Left hindlimb (tissue), 1 donor: ENCODE data around the gene IGF2R.
"Not testable (repeated sequence)": the region's sequence is repeated elsewhere in the genome, so short reads cannot be mapped to it uniquely, and the experiment has no call there.

Experiments used
- DNase-seq: peaks from one replicate; pipeline ENCODE4 v3.0.0-alpha.2; 2018

Gene IGF2R

DNA sequence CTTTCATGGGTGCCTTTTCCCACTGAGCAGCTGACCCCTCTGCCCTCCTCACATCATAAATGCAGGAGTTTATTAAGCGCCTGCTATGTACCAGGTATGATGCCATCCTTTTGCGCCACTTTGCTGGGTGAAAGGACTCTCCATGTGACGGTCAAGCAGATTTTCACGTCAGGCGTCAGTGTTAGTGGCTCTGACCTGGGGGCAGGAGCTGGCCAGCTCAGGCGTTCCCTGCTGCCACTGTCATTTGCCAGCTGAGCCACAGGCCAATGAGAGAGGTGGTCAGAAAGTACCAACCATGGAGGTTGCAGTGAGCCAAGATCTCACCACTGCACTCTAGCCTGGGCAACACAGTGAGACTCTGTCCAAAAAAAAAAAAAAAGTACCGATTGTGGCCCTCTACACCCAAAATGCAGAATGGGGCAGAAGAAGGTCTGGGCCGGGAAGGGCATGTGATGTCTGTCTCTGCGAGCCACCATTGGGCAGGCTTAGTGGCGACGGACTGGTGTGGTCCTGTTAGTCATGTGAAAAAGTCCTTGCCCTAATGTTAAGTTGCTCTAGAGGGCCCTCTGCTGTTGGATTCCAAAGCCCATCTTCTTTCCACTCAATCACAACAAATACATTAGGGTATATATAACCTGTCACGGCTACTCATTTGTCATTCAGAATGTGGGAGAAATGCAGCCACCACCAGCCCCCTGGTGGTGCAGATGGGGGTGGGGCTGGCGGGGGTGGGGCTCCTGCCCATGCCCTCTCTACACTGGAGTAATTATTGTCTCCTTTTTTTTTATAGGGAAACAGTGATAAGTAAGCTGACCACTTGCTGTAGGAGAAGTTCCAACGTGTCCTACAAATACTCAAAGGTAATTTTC is 134.3 kb downstream of the IGF2R start:
- DNase-seq, result no peak

DNA sequence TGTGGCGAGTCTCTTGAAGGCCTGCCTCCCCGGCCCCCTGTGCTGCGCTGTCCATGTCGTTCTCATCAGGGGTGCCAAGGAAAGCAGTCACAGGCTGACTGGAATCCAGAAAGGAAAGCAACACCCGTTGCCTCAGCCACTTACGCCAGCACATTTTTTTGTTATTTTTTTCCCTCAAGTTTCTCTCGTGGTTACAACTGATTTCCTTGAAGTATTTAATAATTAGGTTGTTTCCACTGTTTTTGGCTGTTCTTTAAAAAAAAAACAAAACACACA is 134.9 kb downstream of the IGF2R start:
- no peak for DNase-seq

DNA sequence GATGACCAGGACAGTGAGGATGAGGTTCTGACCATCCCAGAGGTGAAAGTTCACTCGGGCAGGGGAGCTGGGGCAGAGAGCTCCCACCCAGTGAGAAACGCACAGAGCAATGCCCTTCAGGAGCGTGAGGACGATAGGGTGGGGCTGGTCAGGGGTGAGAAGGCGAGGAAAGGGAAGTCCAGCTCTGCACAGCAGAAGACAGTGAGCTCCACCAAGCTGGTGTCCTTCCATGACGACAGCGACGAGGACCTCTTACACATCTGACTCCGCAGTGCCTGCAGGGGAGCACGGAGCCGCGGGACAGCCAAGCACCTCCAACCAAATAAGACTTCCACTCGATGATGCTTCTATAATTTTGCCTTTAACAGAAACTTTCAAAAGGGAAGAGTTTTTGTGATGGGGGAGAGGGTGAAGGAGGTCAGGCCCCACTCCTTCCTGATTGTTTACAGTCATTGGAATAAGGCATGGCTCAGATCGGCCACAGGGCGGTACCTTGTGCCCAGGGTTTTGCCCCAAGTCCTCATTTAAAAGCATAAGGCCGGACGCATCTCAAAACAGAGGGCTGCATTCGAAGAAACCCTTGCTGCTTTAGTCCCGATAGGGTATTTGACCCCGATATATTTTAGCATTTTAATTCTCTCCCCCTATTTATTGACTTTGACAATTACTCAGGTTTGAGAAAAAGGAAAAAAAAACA is 136.1 kb downstream of the IGF2R start:
- DNase-seq, result no peak

DNA sequence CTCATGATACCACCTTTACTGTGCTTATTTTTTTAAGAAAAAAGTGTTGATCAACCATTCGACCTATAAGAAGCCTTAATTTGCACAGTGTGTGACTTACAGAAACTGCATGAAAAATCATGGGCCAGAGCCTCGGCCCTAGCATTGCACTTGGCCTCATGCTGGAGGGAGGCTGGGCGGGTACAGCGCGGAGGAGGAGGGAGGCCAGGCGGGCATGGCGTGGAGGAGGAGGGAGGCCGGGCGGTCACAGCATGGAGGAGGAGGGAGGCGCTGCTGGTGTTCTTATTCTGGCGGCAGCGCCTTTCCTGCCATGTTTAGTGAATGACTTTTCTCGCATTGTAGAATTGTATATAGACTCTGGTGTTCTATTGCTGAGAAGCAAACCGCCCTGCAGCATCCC is 137.1 kb downstream of the IGF2R start:
- no peak for DNase-seq

DNA sequence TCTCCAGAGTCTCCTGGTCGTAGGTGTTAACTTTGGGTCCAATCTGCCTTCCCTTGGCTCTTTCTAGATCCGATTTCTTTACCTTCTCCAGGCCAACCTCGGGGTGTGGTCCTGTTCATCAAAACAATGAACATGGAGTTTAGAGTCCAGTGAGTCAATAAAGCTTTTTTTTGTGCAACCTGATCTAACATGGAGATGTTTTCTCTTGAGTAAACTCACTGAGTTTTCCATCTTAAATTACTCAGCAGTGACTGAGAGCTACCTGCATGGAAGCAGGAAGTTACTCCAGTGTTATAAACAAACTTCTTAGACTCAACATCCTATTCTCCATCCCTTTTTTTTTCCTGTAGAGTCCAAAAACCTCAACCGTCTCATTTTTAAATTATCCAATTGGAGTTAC is 137.8 kb downstream of the IGF2R start:
- no peak for DNase-seq

DNA sequence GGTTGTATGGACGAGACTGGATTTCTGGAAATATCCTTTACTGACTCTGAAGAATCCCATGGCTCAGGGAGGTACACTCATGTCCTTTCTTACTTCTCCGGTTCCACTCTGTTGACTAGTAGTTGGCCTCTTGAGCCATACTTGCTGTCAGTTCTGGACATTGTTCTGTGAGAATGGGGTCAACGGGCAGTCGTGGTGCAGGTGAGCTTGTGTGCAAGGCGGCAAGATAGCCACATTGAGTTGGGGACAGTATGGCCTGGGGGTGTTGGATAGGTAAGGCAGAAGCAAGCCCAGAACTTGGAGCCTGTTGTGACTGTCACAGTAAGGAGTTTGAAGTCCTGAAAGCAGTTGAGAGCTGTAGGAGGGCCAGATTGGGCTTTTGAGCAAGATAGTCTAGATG is 139.2 kb downstream of the IGF2R start:
- no peak for DNase-seq

DNA sequence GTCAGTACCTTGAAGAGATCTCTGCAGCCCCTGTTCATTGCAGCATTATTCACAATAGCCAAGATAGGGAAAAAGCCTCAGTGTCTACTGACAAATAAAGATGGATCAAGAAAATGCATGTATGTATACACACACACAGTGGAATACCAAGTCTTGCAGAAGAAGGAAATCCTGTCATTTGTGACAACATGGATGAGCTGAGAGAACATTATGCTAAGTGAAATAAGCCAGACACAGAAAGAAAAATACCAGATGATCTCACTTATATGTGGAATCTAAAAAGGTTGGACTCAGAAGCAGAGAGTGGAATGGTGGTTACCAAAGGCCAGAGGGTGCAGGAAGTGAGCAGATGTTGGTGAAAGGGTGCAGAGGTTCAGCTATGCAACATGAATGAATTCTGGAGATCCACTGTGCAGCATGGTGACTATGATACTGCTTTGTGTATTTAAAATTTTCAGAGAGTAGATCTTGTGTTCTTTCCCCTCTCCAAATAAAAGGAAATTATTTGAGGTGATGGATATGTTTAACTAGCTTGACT is 141.8 kb downstream of the IGF2R start:
- DNase-seq, result no peak

DNA sequence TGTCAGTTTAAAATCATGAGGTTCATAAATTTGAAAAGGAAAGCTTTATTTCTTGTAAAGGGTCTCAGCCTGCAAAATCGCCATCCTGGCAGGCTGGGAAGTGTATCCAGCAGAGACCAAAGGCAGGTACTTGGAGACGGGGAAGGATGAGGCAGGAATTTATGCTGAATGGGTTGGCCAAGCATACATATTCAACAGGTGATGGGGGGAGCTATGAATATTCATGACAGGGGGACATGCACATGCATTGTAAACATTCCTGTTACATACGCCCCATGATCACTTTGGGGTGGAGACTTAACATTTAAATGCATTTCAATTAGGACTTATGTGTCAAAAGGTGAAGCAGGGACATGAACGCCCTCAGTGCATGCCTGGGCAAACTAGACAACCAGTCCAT is 142.9 kb downstream of the IGF2R start:
- no peak for DNase-seq

DNA sequence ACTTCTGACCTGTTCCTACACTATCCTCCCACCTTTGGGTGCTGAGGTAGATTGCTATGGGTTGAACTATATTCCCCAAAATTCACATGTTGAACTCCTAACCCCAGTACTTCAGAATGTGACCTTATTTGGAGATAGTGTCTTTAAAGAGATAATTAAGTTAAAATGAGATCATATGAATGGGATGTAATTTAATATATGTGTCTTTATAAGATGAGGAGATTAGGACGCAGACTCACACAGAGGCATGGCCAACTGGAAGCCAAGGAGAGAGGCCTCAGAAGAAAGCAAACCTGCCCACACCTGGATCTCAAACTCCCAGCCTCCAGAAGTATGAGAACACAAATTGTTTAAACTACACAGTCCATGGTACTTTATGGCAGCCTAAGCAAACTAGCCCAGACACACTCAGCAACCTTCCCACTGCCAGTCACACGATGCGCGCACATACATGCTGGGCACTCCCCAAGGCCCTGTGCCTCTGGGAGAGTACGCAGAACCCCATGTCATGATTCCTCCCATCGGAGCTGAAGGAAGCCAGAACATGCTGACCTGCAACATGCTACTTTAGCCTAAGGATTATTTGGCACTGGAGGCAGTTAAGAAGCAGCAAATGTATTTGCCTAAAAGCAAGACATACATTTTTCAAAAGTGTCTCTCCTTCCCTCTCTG is 143.9 kb downstream of the IGF2R start:
- no peak for DNase-seq

DNA sequence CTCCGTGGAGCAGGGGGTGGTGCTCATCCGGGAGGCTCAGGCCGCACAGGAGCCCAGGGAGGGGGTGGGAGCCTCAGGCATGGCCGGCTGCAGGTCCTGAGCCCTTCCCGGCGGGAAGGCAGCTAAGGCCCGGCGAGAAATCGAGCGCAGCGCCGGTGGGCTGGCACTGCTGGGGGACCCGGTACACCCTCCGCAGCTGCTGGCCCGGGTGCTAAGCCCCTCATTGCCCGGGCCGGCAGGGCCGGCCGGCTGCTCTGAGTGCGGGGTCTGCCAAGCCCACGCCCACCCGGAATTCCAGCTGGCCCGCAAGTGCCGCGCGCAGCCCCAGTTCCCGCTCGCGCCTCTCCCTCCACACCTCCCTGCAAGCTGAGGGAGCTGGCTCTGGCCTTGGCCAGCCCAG is 145.7 kb downstream of the IGF2R start:
- not testable (repeated sequence) for DNase-seq

DNA sequence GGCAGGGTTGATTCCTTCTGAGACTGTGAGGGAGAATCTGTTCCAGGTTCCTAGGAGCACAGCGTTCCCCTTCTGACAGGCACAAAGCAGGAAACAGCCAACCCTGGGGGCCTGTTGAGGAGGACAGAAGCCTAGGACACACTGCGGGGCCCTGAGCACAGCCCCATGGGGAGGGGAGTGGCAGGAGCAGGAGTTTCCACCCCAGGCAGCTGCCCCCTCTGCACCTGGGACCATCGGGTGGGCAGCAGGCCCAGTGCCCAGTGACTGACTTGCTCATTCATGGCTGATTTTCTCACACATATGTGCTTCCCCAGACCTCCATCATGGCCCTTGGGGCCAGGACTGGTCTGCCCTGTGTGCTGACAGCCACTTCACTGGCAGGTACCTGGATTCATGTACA is 146.5 kb downstream of the IGF2R start:
- no peak for DNase-seq

DNA sequence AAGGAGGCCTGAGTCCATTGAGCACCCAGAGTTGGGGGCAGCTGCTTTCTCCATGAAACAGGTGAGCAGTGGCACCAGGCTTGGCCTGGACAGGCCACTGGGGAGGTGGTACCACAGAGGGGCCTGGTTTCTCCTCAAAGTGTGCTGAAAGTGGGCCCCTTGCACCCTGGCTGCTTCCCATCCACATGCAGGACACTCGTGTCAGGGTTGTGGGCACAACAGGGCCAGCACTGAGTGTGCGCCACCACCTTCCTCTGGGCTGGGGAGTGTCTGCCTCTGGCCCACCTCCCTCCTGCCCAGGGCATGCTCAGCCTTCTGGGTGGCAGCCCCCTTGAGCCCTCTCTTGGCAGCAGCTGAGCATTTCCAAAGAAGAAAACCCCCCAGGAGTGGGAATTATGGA is 147.5 kb downstream of the IGF2R start:
- no peak for DNase-seq

DNA sequence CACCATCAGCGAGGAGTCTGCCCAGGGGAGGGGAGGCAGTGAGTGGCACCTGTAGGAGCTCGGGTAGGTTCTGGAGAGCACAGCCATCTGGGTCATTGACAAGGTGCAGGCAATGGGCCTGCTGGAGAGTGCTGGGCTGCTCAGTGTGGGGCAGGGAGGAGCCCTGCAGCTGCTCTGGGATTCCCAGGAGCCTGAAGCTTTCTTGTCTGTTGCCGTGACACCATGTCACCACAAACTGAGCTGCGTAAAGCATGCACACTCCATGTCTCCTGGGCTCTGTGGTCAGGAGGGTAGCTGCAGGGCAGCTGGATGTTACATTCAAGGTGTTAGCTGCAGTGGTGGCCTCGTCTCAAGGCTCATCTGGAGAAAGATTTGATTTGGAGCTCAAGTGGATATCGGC is 148.3 kb downstream of the IGF2R start:
- no peak for DNase-seq

DNA sequence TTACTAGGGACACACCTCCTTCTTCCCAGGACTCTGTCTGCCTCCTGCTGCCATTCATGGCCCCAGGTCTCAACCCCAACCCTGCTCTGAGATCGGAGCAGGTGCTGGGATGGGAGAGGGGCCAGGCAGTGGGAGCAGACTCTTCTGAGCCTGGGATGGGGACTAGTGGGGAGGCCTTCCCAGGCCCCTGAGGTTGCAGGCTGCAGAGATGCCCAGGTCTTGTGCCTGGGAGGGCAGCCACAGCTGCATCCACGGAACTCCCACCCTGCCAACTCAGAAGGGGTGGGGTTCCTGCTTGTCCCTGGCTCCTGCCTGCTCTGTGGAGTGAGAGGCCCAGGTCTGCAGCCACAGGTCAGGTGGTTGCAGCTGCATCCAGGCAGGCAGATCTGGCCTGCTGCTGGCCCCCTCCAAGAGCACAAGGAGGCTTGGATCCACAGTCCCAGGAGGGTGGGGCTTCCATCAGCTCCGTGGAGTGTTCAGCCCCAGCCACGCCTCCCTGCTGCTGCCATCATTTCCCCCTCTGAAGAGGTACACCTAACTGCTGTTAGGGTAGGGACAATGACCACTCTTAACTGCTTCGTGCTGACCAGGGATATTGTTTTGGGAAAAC is 149.8 kb downstream of the IGF2R start:
- DNase-seq, result no peak

DNA sequence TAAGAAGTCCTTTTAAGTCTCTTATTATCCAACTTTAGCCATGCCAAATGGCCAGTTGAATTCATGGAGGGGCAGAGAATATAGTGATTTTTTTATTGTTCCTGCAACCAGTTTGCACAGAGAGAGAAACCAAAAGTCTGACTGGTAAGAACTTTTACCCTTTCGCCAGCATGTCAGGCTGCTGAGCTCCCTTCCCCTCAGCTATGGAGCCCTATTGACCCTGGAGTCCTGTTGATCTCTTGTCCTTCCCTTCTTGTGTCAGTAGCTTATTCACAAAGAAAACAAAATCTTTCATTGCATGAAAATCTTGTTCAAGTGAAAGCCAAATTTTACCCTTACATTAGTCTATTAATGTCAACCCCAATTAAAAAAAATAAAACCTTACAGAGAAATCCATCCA is 151.2 kb downstream of the IGF2R start:
- no peak for DNase-seq

DNA sequence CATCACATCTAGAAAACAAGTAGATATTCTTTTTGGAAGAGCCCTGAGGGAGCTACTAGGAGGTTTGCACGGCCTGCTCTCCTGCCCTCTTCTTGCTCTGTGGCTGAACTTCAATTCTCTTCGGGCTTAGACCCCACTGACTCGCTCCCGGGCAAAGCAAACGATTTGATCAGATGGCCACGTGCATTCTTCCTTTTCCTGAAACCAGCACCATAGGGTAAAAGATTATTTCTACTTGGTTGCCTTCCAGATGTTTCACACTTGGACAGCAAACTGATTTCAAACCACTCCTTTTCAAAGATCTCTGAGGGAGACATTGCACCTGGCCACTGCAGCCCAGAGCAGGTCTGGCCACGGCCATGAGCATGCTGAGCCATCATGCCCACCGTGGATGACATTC is 152.7 kb downstream of the IGF2R start, which contains the start of gene SLC22A1:
SLC22A1 (plus strand) TSS at position 258 of the 400 bp plus-strand sequence; CDS start at position 379, 121 bp downstream.
- DNase-seq, result no peak

DNA sequence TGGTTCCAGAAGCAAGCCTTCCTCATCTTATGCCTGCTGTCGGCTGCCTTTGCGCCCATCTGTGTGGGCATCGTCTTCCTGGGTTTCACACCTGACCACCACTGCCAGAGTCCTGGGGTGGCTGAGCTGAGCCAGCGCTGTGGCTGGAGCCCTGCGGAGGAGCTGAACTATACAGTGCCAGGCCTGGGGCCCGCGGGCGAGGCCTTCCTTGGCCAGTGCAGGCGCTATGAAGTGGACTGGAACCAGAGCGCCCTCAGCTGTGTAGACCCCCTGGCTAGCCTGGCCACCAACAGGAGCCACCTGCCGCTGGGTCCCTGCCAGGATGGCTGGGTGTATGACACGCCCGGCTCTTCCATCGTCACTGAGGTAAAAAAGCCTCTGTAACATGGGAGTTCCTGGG is 153.1 kb downstream of the IGF2R start:
- no peak for DNase-seq

DNA sequence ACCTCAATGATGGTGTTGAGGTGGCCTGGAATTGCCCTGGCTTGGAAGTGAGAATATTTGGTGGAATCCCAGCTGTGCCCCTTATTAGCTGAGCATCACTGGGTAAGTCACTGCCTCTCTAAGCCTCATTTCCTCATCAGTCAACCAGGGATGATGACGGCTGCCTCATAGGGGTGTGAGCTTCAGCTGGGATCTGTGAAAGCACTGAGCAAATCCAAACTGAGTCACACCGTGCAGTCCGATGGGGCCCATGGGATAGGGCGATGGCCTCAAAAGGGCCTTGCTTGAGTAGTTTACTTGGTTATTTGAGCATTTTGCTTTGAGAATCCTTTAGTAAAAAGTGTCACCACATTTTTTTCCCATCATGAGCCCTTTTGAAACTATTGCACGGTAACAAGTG is 153.9 kb downstream of the IGF2R start:
- DNase-seq, result no peak

DNA sequence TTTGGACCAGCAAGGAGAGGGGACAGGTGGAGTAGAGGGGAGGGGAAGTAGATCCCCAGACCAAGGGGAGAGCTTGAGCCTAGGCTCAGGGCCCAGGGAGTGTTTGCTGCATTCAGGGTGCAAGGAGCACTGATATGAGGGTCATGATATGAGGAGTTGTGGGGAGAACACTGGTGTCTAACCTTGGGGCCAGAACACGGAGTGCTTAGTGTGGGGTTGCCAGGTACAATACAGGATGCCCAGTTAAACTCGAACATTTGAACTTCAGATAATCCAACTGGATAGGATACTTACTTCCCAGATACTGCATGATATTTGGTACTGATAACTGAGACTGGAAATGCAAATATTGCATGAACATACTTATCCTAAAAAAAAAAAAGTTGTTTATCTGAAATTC is 155.1 kb downstream of the IGF2R start:
- DNase-seq, result no peak

DNA sequence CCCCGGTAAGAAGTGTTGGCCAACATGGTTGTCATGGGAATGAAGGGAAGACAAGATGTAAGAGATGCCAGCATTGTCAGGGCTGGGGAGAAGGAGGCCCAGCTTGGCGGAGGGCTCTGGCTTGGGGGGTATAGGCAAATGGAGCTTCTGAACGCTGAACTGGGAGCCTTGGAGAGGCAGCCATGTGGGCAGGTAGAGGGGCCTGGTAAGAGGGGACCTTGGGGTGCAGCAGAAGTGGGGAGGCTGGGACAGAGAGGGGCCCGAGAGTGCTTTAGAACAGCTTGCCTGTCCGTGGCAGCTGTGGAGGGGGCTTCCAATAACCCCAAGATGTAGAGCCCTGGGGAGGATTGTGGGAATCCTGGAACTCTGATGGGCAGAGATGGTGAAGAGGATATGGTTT is 155.7 kb downstream of the IGF2R start:
- no peak for DNase-seq

DNA sequence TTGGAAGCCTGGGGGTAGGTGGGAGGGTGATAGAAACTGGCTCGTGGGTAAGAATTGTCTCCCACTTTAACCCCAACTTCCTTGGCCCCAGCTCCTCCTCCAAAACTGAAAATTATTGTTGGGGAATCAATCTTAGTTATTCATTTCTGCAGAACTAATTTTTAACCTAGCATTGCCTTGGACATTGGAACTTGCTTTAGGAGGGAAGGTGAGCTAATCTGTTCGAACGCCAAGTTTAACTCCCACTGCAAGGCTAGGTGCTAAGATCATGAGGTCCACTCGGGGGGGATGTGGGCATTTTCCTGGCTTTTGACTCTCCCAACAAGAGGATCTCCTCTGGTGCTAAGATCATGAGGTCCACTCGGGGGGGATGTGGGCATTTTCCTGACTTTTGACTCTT is 156.2 kb downstream of the IGF2R start:
- DNase-seq, result not testable (repeated sequence)

DNA sequence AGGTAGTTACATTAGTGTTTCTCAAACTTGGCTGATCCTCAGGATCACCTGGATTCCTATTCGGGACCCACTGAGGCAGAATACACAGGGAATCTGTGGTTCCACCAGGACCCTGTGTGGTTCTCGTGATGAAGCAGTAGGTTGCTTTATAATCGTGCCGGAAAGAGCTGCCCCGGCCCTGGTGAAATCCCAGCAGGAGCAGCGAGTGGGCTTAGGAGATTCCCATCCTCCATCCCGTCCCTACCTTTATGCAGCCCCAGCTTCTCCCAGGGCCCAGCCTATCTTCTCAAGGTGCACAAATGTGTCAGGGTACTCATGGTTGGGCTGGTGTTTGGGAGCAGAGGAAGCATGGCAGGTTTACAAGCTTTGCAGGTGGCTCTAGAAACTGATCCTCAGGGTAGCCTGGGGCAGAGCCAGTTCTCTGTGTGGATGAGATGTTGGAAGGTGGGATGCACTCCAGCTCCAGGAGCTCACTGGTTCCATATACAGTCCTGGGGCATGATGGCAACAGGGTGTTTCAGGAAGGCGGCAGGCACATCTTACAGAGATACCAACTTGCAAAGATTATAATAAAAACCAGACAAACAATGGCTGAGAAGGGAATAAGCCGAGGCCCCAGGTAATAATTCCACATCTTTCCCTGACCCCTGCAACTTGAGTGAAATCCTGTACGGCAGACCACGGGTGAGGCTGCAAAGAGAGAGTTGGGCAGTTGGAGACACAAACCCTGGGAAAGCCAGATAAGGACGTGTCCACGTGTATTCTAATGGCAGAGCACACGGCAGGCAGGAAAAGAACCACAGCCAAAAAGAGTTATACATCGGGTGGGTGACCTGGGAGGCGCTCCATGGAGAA is 158.6 kb downstream of the IGF2R start:
- DNase-seq, result no peak
